Smooth muscle cell (in vitro differentiated cells): ENCODE measurements around the gene MYPN. TPM values are rescaled to one million over a fixed set of nuclear protein-coding genes. Genes with fewer than 3 reads are reported as not detected.
"Not testable (repeated sequence)": the region's sequence is repeated elsewhere in the genome, so short reads cannot be mapped to it uniquely, and the experiment has no call there.

Experiments used
- DNase-seq: peaks from one replicate; lab custom pipeline; 2025; ENCODE audit not compliant: unreplicated experiment; lab: John Stamatoyannopoulos, UW
- H2AFZ ChIP-seq: fragments of 200-600 bp; sonication (generic); 2 replicates; pipeline ENCODE4 v1.6.0; 2016; ENCODE audit warnings: antibody characterized with exemption, low read depth, mild to moderate bottlenecking
- H3F3A ChIP-seq: fragments of 200-600 bp; sonication (generic); 2 replicates; pipeline ENCODE4 v1.6.0; 2017; ENCODE audit warnings: antibody characterized with exemption, low read depth
- H3K27ac ChIP-seq: fragments of 200-600 bp; sonication (generic); 2 replicates; pipeline ENCODE4 v1.5.1; 2016; ENCODE audit warnings: low read depth, mild to moderate bottlenecking
- H3K27me3 ChIP-seq: fragments of 200-600 bp; sonication (generic); 2 replicates; pipeline ENCODE4 v1.6.1; 2016; ENCODE audit warnings: low read depth, mild to moderate bottlenecking
- H3K36me3 ChIP-seq: fragments of 200-600 bp; sonication (generic); 2 replicates; pipeline ENCODE4 v1.5.1; 2016; ENCODE audit warnings: low read depth
- H3K4me1 ChIP-seq: fragments of 200-600 bp; sonication (generic); 2 replicates; pipeline ENCODE4 v1.5.1; 2016; ENCODE audit warnings: low read depth
- H3K4me2 ChIP-seq: fragments of 200-600 bp; sonication (generic); 2 replicates; pipeline ENCODE4 v1.6.0; 2016; ENCODE audit warnings: mild to moderate bottlenecking
- H3K4me3 ChIP-seq: fragments of 200-600 bp; sonication (generic); 2 replicates; pipeline ENCODE4 v1.5.1; 2016; ENCODE audit warnings: mild to moderate bottlenecking
- H3K79me2 ChIP-seq: fragments of 200-600 bp; sonication (generic); 2 replicates; pipeline ENCODE4 v1.6.0; 2016; ENCODE audit warnings: low read depth, mild to moderate bottlenecking
- H3K9ac ChIP-seq: fragments of 200-600 bp; sonication (generic); 2 replicates; pipeline ENCODE4 v1.6.0; 2016; ENCODE audit warnings: low read depth
- H3K9me3 ChIP-seq: fragments of 200-600 bp; sonication (generic); replicated peaks from 2 replicates; pipeline ENCODE4 v1.5.1; 2016; ENCODE audit warnings: low read depth
- H4K20me1 ChIP-seq: fragments of 200-600 bp; sonication (generic); 2 replicates; pipeline ENCODE4 v1.6.0; 2016; ENCODE audit warnings: low read depth
- WGBS: methylation state at CpG from one replicate; pipeline ENCODE4 v1.1.7; 2016; ENCODE audit warnings: low lambda C conversion rate; 5-methylcytosine and 5-hydroxymethylcytosine counted together
- polyA plus RNA-seq: library from polyadenylated mRNA; unstranded; fragments of >200 nt; fragmentation: Nextera tagmentation; extraction: Ambion mirVana; gene quantifications from 2 replicates; pipeline ENCODE4 v1.2.1, GENCODE V29; 2016
- total RNA-seq: library from RNA; depleted of rRNA; stranded (reverse); fragments of >200 nt; gene quantifications from 2 replicates; pipeline ENCODE4 v1.2.3, GENCODE V29; 2014
- TF ChIP-seq, protein P1 (sequence below): fragments of 200-600 bp; sonication (generic); IDR thresholded peaks from 2 replicates; pipeline ENCODE4 v1.5.1; 2017; ENCODE audit warnings: borderline replicate concordance, mild to moderate bottlenecking, antibody characterized with exemption; ENCODE audit not compliant: insufficient read depth, poor library complexity, severe bottlenecking

The MYPN gene
- total and polyA plus RNA-seq, 2 experiments from 2014 or later = 0.03 to 0.13 TPM

GRCh38 chr10:68194290-68194689, 85.0 kb downstream of the MYPN start:
- DNase-seq = no peak
- H3K4me2 ChIP-seq = no peak overlapping the region
- WGBS = 83% methylated on average over 6 of the region's 6 CpGs
- no peak overlapping the region for H3K27ac ChIP-seq
- no peaks in the 10 kb centered on the region for H3K79me2 ChIP-seq
- no peak overlapping the region for H3K4me3 ChIP-seq
- no peaks in the 10 kb centered on the region for H4K20me1 ChIP-seq
- H3K9ac ChIP-seq = no peak overlapping the region
- no peaks in the 10 kb centered on the region for H3K9me3 ChIP-seq
- H3K4me1 ChIP-seq = no peaks in the 10 kb centered on the region
- TF ChIP-seq, protein P1, sequence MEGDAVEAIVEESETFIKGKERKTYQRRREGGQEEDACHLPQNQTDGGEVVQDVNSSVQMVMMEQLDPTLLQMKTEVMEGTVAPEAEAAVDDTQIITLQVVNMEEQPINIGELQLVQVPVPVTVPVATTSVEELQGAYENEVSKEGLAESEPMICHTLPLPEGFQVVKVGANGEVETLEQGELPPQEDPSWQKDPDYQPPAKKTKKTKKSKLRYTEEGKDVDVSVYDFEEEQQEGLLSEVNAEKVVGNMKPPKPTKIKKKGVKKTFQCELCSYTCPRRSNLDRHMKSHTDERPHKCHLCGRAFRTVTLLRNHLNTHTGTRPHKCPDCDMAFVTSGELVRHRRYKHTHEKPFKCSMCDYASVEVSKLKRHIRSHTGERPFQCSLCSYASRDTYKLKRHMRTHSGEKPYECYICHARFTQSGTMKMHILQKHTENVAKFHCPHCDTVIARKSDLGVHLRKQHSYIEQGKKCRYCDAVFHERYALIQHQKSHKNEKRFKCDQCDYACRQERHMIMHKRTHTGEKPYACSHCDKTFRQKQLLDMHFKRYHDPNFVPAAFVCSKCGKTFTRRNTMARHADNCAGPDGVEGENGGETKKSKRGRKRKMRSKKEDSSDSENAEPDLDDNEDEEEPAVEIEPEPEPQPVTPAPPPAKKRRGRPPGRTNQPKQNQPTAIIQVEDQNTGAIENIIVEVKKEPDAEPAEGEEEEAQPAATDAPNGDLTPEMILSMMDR = no peak
- H3K36me3 ChIP-seq = no peaks in the 10 kb centered on the region
- no peaks in the 10 kb centered on the region for H3F3A ChIP-seq
- H2AFZ ChIP-seq = no peak overlapping the region
- no peaks in the 10 kb centered on the region for H3K27me3 ChIP-seq

DNA sequence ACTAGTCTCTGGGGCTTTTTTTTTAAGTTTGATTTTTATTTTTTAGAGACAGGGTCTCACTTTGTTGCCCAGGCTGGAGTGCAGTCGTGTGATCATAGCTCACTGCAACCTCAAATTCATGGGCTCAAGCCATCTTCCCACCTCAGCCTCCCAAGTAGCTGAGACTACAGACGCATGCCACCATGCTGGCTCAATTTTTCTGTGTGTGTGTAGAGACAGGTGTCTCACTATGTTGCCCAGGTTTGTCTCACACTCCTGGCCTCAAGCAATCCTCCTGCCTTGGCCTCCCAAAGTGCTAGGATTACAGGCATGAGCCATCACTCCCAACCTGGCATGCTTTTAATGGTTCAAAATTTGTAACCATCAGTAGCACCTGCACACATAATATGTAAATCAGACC, 86.5 kb downstream of the MYPN start:
- not testable (repeated sequence) for H3K27ac ChIP-seq, H3F3A ChIP-seq, H3K4me3 ChIP-seq, H3K27me3 ChIP-seq, H2AFZ ChIP-seq, H3K36me3 ChIP-seq, H4K20me1 ChIP-seq, H3K9me3 ChIP-seq, DNase-seq, H3K9ac ChIP-seq, H3K4me1 ChIP-seq, H3K79me2 ChIP-seq, H3K4me2 ChIP-seq
- 92% methylated on average over 2 of the region's 2 CpGs for WGBS

DNA sequence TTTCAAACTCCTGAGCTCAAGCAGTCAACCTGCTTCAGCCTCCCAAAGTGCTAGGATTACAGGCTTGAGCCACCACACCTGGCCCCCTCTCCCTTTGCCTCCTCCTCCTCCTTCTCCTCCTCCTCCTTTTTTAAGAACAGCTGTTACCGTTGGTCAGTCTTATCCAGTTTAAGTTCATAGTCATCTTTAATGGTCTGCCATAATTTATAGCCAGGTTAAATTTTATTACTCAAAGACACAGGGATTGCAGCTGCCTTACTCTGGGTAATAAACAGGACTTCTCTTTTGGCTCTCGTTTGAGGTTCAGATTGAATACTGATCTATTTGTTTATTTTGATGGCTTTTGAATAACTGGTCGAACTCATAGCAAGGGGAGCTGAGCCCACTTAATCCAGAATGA, 87.4 kb downstream of the MYPN start:
- Histone ChIP-seq H3K4me1 (no peaks in the 10 kb centered on the region), H3K4me3 (no peak overlapping the region), H3K36me3 (no peaks in the 10 kb centered on the region), H3K9me3 (no peaks in the 10 kb centered on the region), H3K9ac (no peak overlapping the region), H3K4me2 (no peak overlapping the region), H3K27me3 (no peaks in the 10 kb centered on the region), H2AFZ (no peak overlapping the region), H3K79me2 (no peaks in the 10 kb centered on the region), H3K27ac (no peak overlapping the region), H4K20me1 (no peaks in the 10 kb centered on the region), H3F3A (no peaks in the 10 kb centered on the region)
- DNase-seq = no peak
- TF ChIP-seq, protein P1 = no peak
- 75% methylated on average over 3 of the region's 3 CpGs for WGBS

GRCh38 chr10:68202960-68203353, 93.7 kb downstream of the MYPN start:
- Histone ChIP-seq H3K27ac (no peak overlapping the region), H3K4me1 (no peaks in the 10 kb centered on the region), H4K20me1 (no peaks in the 10 kb centered on the region), H3K27me3 (no peaks in the 10 kb centered on the region), H3K36me3 (no peaks in the 10 kb centered on the region), H2AFZ (peak overlapping the region; percentile 47), H3K4me2 (no peak overlapping the region), H3F3A (no peaks in the 10 kb centered on the region), H3K4me3 (no peak overlapping the region), H3K79me2 (no peaks in the 10 kb centered on the region), H3K9ac (no peak overlapping the region), H3K9me3 (no peaks in the 10 kb centered on the region)
- 29% methylated on average over 5 of the region's 5 CpGs for WGBS
- TF ChIP-seq, protein P1 = no peak
- DNase-seq = no peak
